Measurements from ENCODE around the gene SPIN2B.
"Not testable (repeated sequence)": the region's sequence is repeated elsewhere in the genome, so short reads cannot be mapped to it uniquely, and the experiment has no call there.

The SPIN2B gene

GRCh38 chrX:57103489-57103888, 17.9 kb downstream of the SPIN2B start:
- Histone ChIP-seq H3K36me3 (ENCODE audit: insufficient read depth, low read length) (no peaks in the 10 kb centered on the region), H3K4me3 (no peak overlapping the region), H3K27ac (no peak overlapping the region), H3K9ac (ENCODE audit: insufficient read length) (no peak overlapping the region), H3K9me3 (ENCODE audit: low read depth, low read length) (no peaks in the 10 kb centered on the region)
- DNase-seq (ENCODE audit: low read depth, low spot score): no peak
- TF ChIP-seq FOXP2 (optimal IDR thresholded peaks at IDR 0.05; ENCODE audit: control extremely low read depth, extremely low read length, insufficient read depth) (no peak), POLR2AphosphoS5 (IDR thresholded peaks at IDR 0.05; ENCODE audit: borderline replicate concordance, low read depth, low read length) (no peak), EZH2 (IDR thresholded peaks at IDR 0.05) (no peak)

DNA sequence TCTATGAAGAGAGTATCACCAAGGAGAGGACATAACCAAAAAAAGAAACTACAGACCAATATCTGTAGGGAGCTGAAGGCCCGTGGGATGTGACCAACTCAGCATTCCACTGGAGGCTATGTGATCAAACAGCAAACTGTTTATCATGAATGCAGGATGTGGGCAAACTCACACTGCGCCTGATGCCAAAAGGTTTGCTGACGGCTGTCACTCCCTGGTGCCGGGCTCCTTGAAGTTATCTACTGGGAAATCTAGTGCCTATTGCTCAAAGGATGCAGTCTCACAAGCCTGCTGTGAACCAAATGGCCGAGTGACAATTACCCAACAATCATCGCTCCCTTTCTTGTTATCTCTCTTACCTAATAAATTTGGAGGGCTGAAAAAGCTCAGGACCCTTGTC, 18.4 kb downstream of the SPIN2B start:
- H3K4me3 ChIP-seq; H3K27ac ChIP-seq; H3K36me3 ChIP-seq (ENCODE audit: insufficient read depth, low read length); H3K9ac ChIP-seq (ENCODE audit: insufficient read length); H3K9me3 ChIP-seq (ENCODE audit: low read depth, low read length); DNase-seq (ENCODE audit: low read depth, low spot score): not testable (repeated sequence)

DNA sequence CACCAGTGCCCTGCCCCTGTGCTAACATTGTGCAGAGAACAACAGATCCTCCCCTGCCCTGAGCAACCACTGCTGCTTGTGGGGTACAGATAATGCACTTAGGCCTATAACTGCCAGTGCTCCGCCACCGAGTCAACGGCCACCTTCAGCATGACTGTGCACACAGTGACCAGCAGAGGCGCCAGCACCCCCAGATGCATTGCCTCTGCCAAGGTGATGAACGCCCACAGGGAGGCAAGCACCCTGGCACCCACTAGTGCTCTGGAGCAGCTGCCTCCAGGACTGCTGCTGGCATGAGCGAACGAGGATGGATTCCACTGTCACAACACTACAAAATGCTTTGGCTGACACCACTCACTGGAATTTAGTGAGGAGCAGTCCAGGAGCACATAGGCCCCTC, 38.2 kb downstream of the SPIN2B start:
- no peak for TF ChIP-seq FOXP2 (optimal IDR thresholded peaks at IDR 0.05; ENCODE audit: control extremely low read depth, extremely low read length, insufficient read depth)
- no peak for TF ChIP-seq EZH2 (IDR thresholded peaks at IDR 0.05)
- TF ChIP-seq POLR2AphosphoS5 (IDR thresholded peaks at IDR 0.05; ENCODE audit: borderline replicate concordance, low read depth, low read length): no peak
- no peak overlapping the region for H3K4me3 ChIP-seq
- H3K27ac ChIP-seq: no peak overlapping the region
- no peaks in the 10 kb centered on the region for H3K36me3 ChIP-seq (ENCODE audit: insufficient read depth, low read length)
- DNase-seq (ENCODE audit: low read depth, low spot score): no peak
- no peaks in the 10 kb centered on the region for H3K9me3 ChIP-seq (ENCODE audit: low read depth, low read length)
- no peak overlapping the region for H3K9ac ChIP-seq (ENCODE audit: insufficient read length)

DNA sequence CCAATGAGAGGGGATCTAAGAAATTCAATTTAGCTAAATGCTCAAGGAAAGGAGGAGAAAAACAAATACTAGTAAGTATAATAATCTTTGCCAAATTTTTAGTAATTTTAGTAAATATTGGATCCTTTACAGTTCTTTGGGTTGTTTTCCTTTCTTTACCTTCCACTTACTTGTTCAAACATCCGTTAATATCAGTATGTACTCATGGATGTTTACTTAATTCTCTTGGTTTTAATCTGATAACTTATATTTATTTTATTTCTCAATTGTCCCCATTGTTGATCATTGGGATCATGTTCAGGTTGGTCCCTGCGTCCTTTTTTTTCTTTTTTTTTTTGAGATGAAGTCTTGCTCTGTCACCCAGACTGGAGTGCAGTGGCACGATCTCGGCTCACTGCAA, 46.9 kb downstream of the SPIN2B start:
- Histone ChIP-seq H3K4me3 (no peak overlapping the region), H3K27ac (no peak overlapping the region), H3K36me3 (ENCODE audit: insufficient read depth, low read length) (no peaks in the 10 kb centered on the region), H3K9me3 (ENCODE audit: low read depth, low read length) (no peaks in the 10 kb centered on the region), H3K9ac (ENCODE audit: insufficient read length) (no peak overlapping the region)
- no peak for DNase-seq (ENCODE audit: low read depth, low spot score)
- TF ChIP-seq POLR2AphosphoS5 (IDR thresholded peaks at IDR 0.05; ENCODE audit: borderline replicate concordance, low read depth, low read length): no peak
- no peak for TF ChIP-seq EZH2 (IDR thresholded peaks at IDR 0.05)
- TF ChIP-seq FOXP2 (optimal IDR thresholded peaks at IDR 0.05; ENCODE audit: control extremely low read depth, extremely low read length, insufficient read depth): no peak

DNA sequence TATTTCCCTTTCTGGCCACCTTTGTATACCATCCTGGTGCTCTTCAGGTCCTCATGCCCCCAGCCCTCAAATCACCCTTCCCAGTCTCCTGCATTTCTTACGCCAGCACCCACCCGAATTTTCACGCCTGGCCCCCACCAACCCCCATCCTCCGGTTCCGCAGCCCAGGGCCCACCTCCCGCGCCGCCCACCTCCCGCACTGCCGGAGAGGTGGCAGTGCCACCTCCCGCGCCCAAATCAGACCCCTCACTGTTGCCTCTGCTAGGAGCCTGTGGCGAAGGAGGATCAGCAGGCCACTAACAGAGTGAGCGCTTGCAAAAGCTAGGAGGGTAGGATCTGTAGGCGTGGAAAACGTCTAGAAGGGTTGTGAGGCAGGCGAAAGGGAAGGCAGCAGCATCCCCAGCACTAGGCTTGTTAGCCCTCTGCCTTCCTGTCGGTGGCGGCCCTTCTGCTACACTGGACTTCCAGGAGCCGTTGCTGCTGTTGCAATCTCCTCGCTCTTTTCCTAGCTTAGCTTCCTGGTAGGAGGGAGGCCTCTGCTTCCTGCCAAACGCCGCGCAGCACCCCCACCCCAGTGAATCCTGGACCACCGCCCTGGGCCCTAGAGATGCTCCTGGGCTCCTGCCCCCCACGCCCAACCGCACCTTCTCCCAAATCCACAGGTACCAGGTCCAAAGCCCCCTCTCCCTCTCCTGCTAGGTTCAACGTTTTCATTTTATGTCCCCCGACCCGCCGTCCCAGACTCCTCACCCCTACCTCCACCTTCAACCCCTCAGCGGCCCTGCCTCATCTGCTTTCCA, 51.0 kb downstream of the SPIN2B start:
- Histone ChIP-seq H3K9ac (ENCODE audit: insufficient read length) (no peak overlapping the region), H3K4me3 (no peak overlapping the region), H3K9me3 (ENCODE audit: low read depth, low read length) (no peaks in the 10 kb centered on the region), H3K27ac (no peak overlapping the region), H3K36me3 (ENCODE audit: insufficient read depth, low read length) (no peaks in the 10 kb centered on the region)
- TF ChIP-seq POLR2AphosphoS5 (IDR thresholded peaks at IDR 0.05; ENCODE audit: borderline replicate concordance, low read depth, low read length) (no peak), FOXP2 (optimal IDR thresholded peaks at IDR 0.05; ENCODE audit: control extremely low read depth, extremely low read length, insufficient read depth) (no peak)
- no peak for DNase-seq (ENCODE audit: low read depth, low spot score)

Measured in SK-N-MC (cell line).